GM15510 (cell line): ENCODE measurements around the gene OSBPL5.
A peak's percentile ranks its signal among the peaks of the same experiment; 100 is the strongest.

ENCODE experiments used
- POLR2A ChIP-seq: IDR thresholded peaks from 3 replicates; pipeline ENCODE4 v1.6.1; 2011; ENCODE audit warnings: borderline replicate concordance; ENCODE audit not compliant: insufficient read length; ENCODE audit errors: extremely low read depth

Gene OSBPL5

GRCh38 chr11:3056296-3057068 lies 108.6 kb downstream of the OSBPL5 start:
- TF ChIP-seq POLR2A, result no peak

GRCh38 chr11:3055891-3056290 lies 109.2 kb downstream of the OSBPL5 start:
- no peak for TF ChIP-seq POLR2A

GRCh38 chr11:3052567-3052966 lies 112.5 kb downstream of the OSBPL5 start:
- TF ChIP-seq POLR2A, result no peak

- TF ChIP-seq POLR2A, result no peak
These were observed 113.0 kb downstream of the OSBPL5 start for GRCh38 chr11:3052109-3052479.

GRCh38 chr11:3051196-3052108 lies 113.7 kb downstream of the OSBPL5 start:
- no peak for TF ChIP-seq POLR2A

- no peak for TF ChIP-seq POLR2A
These were observed 114.5 kb downstream of the OSBPL5 start for GRCh38 chr11:3050386-3051195.

GRCh38 chr11:3049430-3050243 lies 115.5 kb downstream of the OSBPL5 start:
- peak; percentile 22 for TF ChIP-seq POLR2A

GRCh38 chr11:3047637-3048036 lies 117.5 kb downstream of the OSBPL5 start:
- no peak for TF ChIP-seq POLR2A

GRCh38 chr11:3046641-3047040 lies 118.5 kb downstream of the OSBPL5 start:
- no peak for TF ChIP-seq POLR2A

- no peak for TF ChIP-seq POLR2A
These were observed 118.9 kb downstream of the OSBPL5 start for GRCh38 chr11:3046190-3046589.

- TF ChIP-seq POLR2A, result no peak
These were observed 120.2 kb downstream of the OSBPL5 start for GRCh38 chr11:3044915-3045314.

GRCh38 chr11:3044004-3044403 lies 121.1 kb downstream of the OSBPL5 start:
- TF ChIP-seq POLR2A, result no peak

GRCh38 chr11:3043315-3043871 lies 121.7 kb downstream of the OSBPL5 start:
- TF ChIP-seq POLR2A, result no peak
